SK-N-SH treated with all-trans-retinoic acid at 6 μM for 48 hours (cell line): ENCODE measurements around the gene DENND5A.

Source experiments
- ATAC-seq: fragments of 200-7000 bp; cut with Tn5 transposase; 3 replicates; pipeline ENCODE4 v1.9.1; 2020; ENCODE audit warnings: mild to moderate bottlenecking, moderate library complexity
- BACH2 ChIP-seq: fragments of 250-450 bp; sonication (Bioruptor Pico); IDR thresholded peaks from 2 replicates; pipeline ENCODE4 v1.9.0; 2021; ENCODE audit warnings: mild to moderate bottlenecking, borderline replicate concordance
- CREB5 ChIP-seq: fragments of 250-450 bp; sonication (Bioruptor Pico); IDR thresholded peaks from 2 replicates; pipeline ENCODE4 v1.5.1; 2020; ENCODE audit warnings: low read depth, mild to moderate bottlenecking, moderate library complexity
- CSDC2 ChIP-seq: fragments of 250-450 bp; sonication (Bioruptor Pico); IDR thresholded peaks from 2 replicates; pipeline ENCODE4 v1.5.0; 2020; ENCODE audit warnings: mild to moderate bottlenecking, moderate library complexity
- CSRNP3 ChIP-seq: fragments of 250-450 bp; sonication (Bioruptor Pico); IDR thresholded peaks from 2 replicates; pipeline ENCODE4 v1.5.1; 2021; ENCODE audit warnings: mild to moderate bottlenecking, moderate library complexity
- ESRRG ChIP-seq: fragments of 250-450 bp; sonication (Bioruptor Pico); IDR thresholded peaks from 2 replicates; pipeline ENCODE4 v1.6.1; 2021; ENCODE audit warnings: mild to moderate bottlenecking
- GLIS3 ChIP-seq: fragments of 250-450 bp; sonication (Bioruptor Pico); IDR thresholded peaks from 2 replicates; pipeline ENCODE4 v1.5.0; 2020; ENCODE audit warnings: mild to moderate bottlenecking, moderate library complexity
- ISL1 ChIP-seq: fragments of 250-450 bp; sonication (Bioruptor Pico); IDR thresholded peaks from 2 replicates; pipeline ENCODE4 v2.1.2; 2022; ENCODE audit warnings: mild to moderate bottlenecking, moderate library complexity
- OSR1 ChIP-seq: fragments of 250-450 bp; sonication (Bioruptor Pico); IDR thresholded peaks from 2 replicates; pipeline ENCODE4 v1.8.0; 2022; ENCODE audit warnings: moderate library complexity, mild to moderate bottlenecking, inconsistent platforms
- POU6F1 ChIP-seq: fragments of 250-450 bp; sonication (Bioruptor Pico); IDR thresholded peaks from 2 replicates; pipeline ENCODE4 v1.8.0; 2021; ENCODE audit warnings: low read depth, mild to moderate bottlenecking, moderate library complexity, borderline replicate concordance
- PPARA ChIP-seq: fragments of 250-450 bp; sonication (Bioruptor Pico); IDR thresholded peaks from 2 replicates; pipeline ENCODE4 v1.5.0; 2020; ENCODE audit warnings: mild to moderate bottlenecking, borderline replicate concordance
- RARB ChIP-seq: fragments of 250-450 bp; sonication (Bioruptor Pico); IDR thresholded peaks from 2 replicates; pipeline ENCODE4 v1.8.0; 2021; ENCODE audit warnings: mild to moderate bottlenecking, moderate library complexity
- SNAI2 ChIP-seq: fragments of 250-450 bp; sonication (Bioruptor Pico); IDR thresholded peaks from 2 replicates; pipeline ENCODE4 v1.5.0; 2020; ENCODE audit warnings: mild to moderate bottlenecking, moderate library complexity
- TCF4 ChIP-seq: fragments of 250-450 bp; sonication (Bioruptor Pico); IDR thresholded peaks from 2 replicates; pipeline ENCODE4 v1.8.0; 2021; ENCODE audit warnings: mild to moderate bottlenecking, moderate library complexity, borderline replicate concordance
- TOX ChIP-seq: fragments of 250-450 bp; sonication (Bioruptor Pico); IDR thresholded peaks from 2 replicates; pipeline ENCODE4 v1.8.0; 2021; ENCODE audit warnings: mild to moderate bottlenecking, moderate library complexity, borderline replicate concordance
- ZC3H10 ChIP-seq: fragments of 250-450 bp; sonication (Bioruptor Pico); IDR thresholded peaks from 2 replicates; pipeline ENCODE4 v1.5.1; 2021; ENCODE audit warnings: mild to moderate bottlenecking, moderate library complexity
- ZFP3 ChIP-seq: fragments of 250-450 bp; sonication (Bioruptor Pico); IDR thresholded peaks from 2 replicates; pipeline ENCODE4 v1.5.0; 2020; ENCODE audit warnings: mild to moderate bottlenecking, moderate library complexity
- ZNF565 ChIP-seq: fragments of 450-650 bp; formaldehyde crosslinking; conservative IDR thresholded peaks from 2 replicates; pipeline ENCODE4 v1.5.0; 2020; ENCODE audit warnings: low read depth, mild to moderate bottlenecking, moderate library complexity
- ZNF70 ChIP-seq: fragments of 450-650 bp; formaldehyde crosslinking; IDR thresholded peaks from 2 replicates; pipeline ENCODE4 v1.5.0; 2020; ENCODE audit warnings: mild to moderate bottlenecking, moderate library complexity
- ZNF8 ChIP-seq: fragments of 450-650 bp; formaldehyde crosslinking; IDR thresholded peaks from 2 replicates; pipeline ENCODE4 v1.5.0; 2020; ENCODE audit warnings: mild to moderate bottlenecking, moderate library complexity

DENND5A gene

GRCh38 chr11:9265211-9266131 lies at the start of gene DENND5A:
Gene DENND5A (minus strand): TSS chr11:9265350. CDS start chr11:9265069, 281 bp downstream.
- ATAC-seq, result peak; percentile 83
- TF ChIP-seq ZNF565, result 0 out of 2 replicates have a peak, but pooled peaks have one; percentile 67
- TF ChIP-seq BACH2 (CRISPR knock-in tag), result no peak
- TF ChIP-seq, all 23 proteins: peak for 1

GRCh38 chr11:9314291-9315077 lies 49.3 kb upstream of the DENND5A start, which contains the start of gene TMEM41B:
Gene TMEM41B (minus strand): TSS chr11:9314593. CDS start chr11:9314441, 152 bp downstream.
- ATAC-seq, result peak; percentile 98
- TF ChIP-seq ISL1 (CRISPR knock-in tag) (no peak), BACH2 (CRISPR knock-in tag) (no peak), CSDC2 (CRISPR knock-in tag) (no peak), POU6F1 (CRISPR knock-in tag) (no peak), CREB5 (CRISPR knock-in tag) (no peak)

- ATAC-seq, result peak; percentile 45
- no peak for TF ChIP-seq ZNF565
- TF ChIP-seq ESRRG, result no peak
- TF ChIP-seq CSDC2 (CRISPR knock-in tag), result no peak
- no peak for TF ChIP-seq PPARA (CRISPR knock-in tag)
- no peak for TF ChIP-seq OSR1 (CRISPR knock-in tag)
- TF ChIP-seq SNAI2, result no peak
- TF ChIP-seq ZC3H10, result no peak
- no peak for TF ChIP-seq GLIS3 (CRISPR knock-in tag)
- TF ChIP-seq ZFP3 (CRISPR knock-in tag), result no peak
- no peak for TF ChIP-seq CSRNP3 (CRISPR knock-in tag)
- TF ChIP-seq TCF4 (CRISPR knock-in tag), result no peak
- TF ChIP-seq BACH2 (CRISPR knock-in tag), result no peak
- no peak for TF ChIP-seq RARB (CRISPR knock-in tag)
- TF ChIP-seq, all 23 proteins: peak for 0
These were observed 48.6 kb upstream of the DENND5A start for GRCh38 chr11:9313648-9314290.

- TF ChIP-seq ZNF70 (CRISPR knock-in tag) (no peak), ZFP3 (CRISPR knock-in tag) (no peak), TCF4 (CRISPR knock-in tag) (no peak), TOX (CRISPR knock-in tag) (no peak), GLIS3 (CRISPR knock-in tag) (no peak), BACH2 (CRISPR knock-in tag) (no peak), CREB5 (CRISPR knock-in tag) (no peak), RARB (CRISPR knock-in tag) (no peak), PPARA (CRISPR knock-in tag) (no peak), ESRRG (no peak), ZNF565 (no peak), ZNF8 (CRISPR knock-in tag) (no peak), SNAI2 (no peak), ISL1 (CRISPR knock-in tag) (no peak), CSDC2 (CRISPR knock-in tag) (no peak)
- TF ChIP-seq, all 23 proteins: peak for 0
- no peak for ATAC-seq
These were observed 45.4 kb upstream of the DENND5A start for GRCh38 chr11:9310485-9311090.
